ENCODE data around the gene ETV5.
A peak's percentile ranks its signal among the peaks of the same experiment; 100 is the strongest.

The ETV5 gene

GRCh38 chr3:186121968-186122367 is 13.1 kb upstream of the ETV5 start:
- no peak for DNase-seq

- DNase-seq, result no peak
These were observed 12.4 kb upstream of the ETV5 start for GRCh38 chr3:186121278-186121677.

DNA sequence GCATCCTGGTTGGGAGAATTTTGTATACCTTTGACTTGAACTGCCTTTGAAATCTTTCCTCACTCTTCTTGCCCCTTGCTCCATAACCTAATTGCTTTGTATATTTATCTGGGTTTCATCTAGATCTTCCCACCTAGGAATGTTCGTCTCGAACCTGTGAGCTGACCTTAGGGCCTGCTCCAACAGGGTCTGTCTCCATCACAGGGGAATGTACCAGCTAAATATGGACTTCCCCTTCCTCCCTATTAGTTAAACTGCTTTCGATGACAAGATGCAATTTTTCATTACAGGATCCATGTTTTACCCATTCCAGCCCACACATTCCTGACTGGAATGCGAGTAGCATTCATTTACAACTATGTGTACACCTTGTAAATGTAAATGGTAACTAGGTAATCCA is 10.6 kb upstream of the ETV5 start:
- DNase-seq, result no peak

GRCh38 chr3:186118692-186119091 is 9.8 kb upstream of the ETV5 start:
- DNase-seq, result no peak

GRCh38 chr3:186117521-186118134 is 8.7 kb upstream of the ETV5 start:
- DNase-seq, result no peak

- DNase-seq, result no peak
These were observed 6.5 kb upstream of the ETV5 start for GRCh38 chr3:186115239-186115996.

DNA sequence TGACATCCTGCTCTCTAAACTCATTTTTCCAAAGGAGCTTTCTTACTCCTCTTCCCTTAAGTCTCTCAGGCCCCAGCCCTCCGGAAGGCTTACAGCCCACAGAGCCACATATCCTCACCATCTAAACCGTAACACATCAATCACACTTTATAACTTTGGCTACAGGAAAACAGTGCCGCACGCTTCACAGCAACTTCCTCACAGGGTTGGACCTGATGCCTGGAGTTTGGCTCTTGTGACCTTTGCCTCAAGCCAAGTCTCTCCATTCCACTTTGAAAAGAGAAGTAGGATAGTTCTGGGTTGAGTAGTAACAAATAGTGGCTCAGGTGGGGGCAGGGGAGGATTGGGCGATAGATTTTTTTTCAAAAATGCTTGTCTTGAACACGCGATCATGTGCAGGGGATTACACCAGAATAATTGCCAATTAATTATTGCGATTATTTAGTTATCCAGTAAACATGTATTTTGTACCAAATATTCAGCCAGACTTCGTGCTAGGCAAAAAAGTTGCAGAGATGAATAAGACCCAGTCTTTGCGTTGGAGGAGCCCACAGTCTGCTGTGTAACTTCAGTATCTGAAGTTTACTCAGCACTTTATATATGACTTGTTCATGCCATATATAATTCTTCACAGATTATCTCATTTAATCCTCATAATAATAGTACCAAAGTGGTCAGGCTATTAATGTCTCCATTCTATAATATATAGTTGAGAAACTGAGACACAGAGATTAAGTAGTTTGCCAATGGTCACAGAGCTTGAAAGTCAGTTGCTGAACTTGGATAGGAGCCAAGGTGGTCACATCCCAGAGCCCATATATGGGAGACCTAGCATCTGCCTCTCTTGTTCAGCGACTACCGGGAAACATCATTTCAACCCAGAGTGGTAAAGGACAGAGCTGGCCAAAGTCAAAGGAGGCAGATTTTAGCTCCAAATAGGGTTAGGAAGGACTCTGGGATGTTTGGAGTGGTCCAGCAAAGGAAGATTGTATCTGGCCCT is 2.4 kb upstream of the ETV5 start:
- peak; percentile 75 for DNase-seq

GRCh38 chr3:186109897-186110803 is 1.3 kb upstream of the ETV5 start:
- no peak for DNase-seq

GRCh38 chr3:186108106-186108940 is 566 bp downstream of the ETV5 start:
- peak; percentile 34 for DNase-seq

DNA sequence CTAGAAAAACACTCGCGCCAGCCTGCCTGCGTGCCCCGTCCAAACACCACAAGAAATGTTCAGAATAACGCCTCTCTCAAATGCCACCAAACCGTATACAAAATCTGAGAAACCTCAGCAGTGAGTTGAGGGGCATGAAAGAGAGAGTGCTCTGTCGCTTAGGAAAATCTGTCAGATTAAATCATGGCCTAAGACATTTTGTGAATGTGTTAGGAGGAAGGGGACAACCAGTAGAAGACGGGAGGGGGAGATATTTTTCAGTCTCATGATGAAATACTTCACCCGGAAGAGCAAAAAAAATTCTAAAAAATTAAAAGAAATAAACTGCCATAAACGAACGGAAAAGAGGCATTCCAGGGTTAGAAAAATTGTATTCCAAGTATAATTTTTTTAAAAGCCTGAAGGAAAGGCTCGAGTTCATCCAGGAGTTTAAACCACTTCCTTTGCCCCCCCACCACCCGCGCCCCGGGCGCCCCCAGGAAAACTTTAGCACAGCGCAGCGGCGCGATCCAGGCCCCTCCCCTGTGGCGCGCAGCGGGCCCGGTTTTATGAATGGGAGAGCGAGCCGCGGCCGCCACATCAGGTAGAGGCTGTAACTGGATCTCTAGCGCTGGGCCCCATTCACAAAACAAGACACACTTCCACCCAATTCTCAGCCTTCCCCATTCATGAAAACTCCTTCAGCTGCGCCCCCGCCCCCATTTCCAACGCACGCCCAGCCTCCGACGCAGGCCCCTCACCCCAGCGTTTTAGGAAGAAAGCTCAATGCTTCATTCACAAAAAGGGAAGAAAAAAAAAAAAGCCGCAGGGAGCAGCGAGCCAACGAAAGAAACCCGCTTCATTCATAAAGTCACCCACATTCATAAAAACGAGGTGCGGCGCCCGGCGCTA is 1.4 kb downstream of the ETV5 start:
- DNase-seq, result peak; percentile 71

DNA sequence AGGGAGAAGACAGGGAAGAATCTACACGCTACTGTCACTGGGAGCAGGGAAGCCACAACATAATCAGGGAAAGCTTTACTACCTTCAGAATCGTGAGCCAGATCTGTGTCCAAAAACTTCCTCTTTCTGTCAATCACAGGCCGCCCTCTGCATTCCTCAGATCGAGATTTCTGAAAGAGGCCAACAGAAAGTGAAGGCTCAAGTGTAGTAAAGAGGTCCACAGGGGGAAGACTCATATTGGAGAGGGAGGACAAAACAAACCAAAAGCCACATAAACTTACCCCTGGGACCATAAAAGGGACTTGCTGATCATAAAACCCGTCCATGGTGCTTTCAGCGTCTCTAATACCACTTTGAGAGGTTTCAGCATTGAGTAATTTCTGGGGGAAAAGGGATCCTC is 3.3 kb downstream of the ETV5 start:
- no peak for DNase-seq

DNA sequence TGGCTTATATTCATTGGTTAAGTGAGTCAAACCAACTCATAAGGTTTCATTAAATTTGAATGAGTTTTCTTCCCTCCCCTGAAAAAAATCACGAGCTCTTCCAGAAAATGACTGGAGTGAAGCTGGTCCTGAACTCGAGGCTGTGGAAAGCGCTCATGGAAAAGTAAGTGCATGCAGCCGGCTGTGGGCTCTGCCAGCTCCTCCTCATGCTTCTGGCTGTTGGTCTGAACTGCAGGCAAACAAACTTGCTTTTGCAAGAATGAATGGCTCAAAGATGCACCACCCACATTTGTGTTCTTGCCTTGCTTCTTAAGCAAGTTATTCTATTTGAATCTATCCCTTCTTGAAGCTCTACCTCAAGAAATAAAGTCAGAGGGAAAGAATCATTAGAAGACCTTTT is 6.2 kb downstream of the ETV5 start:
- DNase-seq, result no peak

GRCh38 chr3:186100398-186100797 is 8.5 kb downstream of the ETV5 start:
- DNase-seq, result no peak

- DNase-seq, result no peak
These were observed 9.7 kb downstream of the ETV5 start for GRCh38 chr3:186099178-186099577.

DNA sequence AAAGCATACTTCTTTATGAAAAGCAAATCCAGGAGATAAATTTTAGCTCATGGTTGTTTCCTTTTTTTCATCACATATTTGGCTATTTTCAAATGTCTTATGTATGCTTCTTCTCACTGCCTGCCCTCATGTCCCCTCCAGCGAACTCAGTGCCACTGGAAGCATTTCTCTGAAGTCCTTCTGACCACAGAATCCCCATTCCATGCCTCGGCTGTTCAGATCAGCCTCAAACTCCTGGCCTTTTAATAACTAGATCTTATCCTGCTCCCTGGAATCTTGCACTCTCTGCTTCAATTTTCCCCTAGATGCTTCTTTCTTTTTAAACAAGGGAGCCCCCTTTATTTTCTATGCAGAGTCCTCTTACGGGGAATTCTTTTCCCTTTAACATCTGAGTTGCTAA is 10.1 kb downstream of the ETV5 start:
- DNase-seq, result no peak

DNA sequence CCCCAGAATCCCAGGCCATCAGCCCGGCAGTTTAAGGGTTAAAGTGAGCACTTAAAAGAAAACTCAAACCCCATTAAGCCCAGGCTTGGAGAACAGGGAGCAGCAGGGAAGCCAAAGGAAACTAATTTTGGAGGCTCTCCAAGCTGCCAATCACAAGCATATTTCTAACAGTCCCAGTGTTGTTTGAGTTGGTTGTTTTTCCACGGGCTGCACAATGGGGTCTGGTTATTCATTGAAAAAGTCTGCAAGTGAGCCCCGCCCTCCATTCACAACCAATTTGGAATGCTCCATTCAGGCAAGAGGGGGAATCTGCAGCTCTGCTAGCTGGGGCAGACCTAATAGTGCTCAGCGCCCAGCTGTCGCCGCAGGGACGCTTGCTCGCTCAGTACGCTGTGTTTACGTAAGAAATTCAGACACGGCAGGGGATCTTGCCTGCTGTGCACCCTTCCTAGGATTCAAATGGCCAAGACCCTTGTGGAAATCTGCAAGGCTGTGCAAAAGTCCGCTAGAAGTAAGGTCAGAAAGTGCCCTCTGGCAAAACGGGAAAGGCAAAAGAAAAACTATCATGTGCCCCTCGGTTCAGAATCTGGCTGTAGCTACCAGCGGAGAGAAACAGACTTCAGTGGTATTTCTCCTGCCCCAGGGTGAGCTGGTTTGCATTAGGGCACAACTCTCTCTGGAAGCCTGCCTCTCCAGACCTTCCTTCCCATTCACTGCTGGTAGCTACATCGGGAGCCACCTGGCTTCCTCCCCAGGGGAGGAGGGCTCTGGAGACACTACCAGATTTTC is 11.0 kb downstream of the ETV5 start:
- DNase-seq, result no peak

- DNase-seq, result no peak
These were observed 11.6 kb downstream of the ETV5 start for GRCh38 chr3:186097317-186097662.

DNA sequence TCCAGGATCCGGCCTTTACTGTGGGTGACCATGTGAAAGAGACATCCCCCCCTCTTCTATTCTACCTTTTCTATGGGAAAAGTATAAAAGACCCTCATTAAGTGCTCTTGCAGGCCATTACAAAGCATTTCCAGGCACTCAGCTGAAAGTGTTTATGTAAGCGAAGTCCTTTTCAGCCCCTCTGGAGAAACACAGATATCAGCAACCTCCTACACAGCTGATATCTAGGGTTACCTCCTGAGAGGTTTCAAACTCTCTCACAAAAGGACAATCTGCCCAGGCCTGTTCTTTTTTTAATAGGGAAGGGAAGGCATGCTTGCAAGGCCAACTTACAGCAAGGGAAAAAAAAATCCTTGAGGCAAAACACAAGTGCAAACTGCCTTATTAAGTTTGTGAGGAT is 12.6 kb downstream of the ETV5 start:
- no peak for DNase-seq

GRCh38 chr3:186095561-186096081 is 13.3 kb downstream of the ETV5 start:
- no peak for DNase-seq

Data from GDM1 (cell line).